GM12878 (cell line): ENCODE data around the gene SATB2. TPM values are rescaled to one million over a fixed set of nuclear protein-coding genes. Genes with fewer than 3 reads are reported as not detected.

ENCODE experiments used
- ATAC-seq: fragments of 200-7000 bp; cut with Tn5 transposase; 3 replicates; pipeline ENCODE4 v1.9.1; 2020; ENCODE audit warnings: mild to moderate bottlenecking, moderate library complexity
- BruUV-seq: library from RNA; stranded (reverse); fragments of 400-500 nt; replicated peaks from 2 replicates; lab custom pipeline; 2021; lab: Mats Ljungman, UMichigan
- CTCF ChIA-PET: fragments of 300-600 bp; sonication (Branson Sonifier 250); formaldehyde crosslinking; extraction: SDS; loops from one replicate; lab custom pipeline; 2021; ENCODE audit warnings: inconsistent platforms; lab: Yijun Ruan, JAX
- POLR2A ChIA-PET: fragments of 350-600 bp; formaldehyde crosslinking; extraction: SDS; loops from one replicate; lab custom pipeline; 2021; ENCODE audit warnings: inconsistent platforms; lab: Charles Lee
- RAD21 ChIA-PET: fragments of 300-600 bp; sonication (Branson Sonifier 250); formaldehyde crosslinking; loops from one replicate; lab custom pipeline; 2023; ENCODE audit warnings: antibody characterized with exemption; ENCODE audit not compliant: unreplicated experiment; lab: Charles Lee
- SMC1A ChIA-PET: fragments of 300-600 bp; sonication (Branson Sonifier 250); formaldehyde crosslinking; loops from one replicate; lab custom pipeline; 2023; ENCODE audit not compliant: unreplicated experiment, uncharacterized antibody; lab: Charles Lee
- DNase-seq: peaks from one replicate; pipeline ENCODE4 v3.0.0-alpha.2; 2011; ENCODE audit warnings: low read depth, low spot score
- FAIRE-seq: peaks from 3 replicates; lab custom pipeline; 2011; peaks lifted over from hg19 to GRCh38; lab: Jason Lieb, UNC
- H2AFZ ChIP-seq: 2 replicates; pipeline ENCODE4 v1.6.0; 2011; ENCODE audit warnings: low read depth, low read length, control low read depth; ENCODE audit not compliant: control insufficient read depth
- H3K27ac ChIP-seq: 2 replicates; pipeline ENCODE4 v1.5.1; 2011; ENCODE audit warnings: control low read depth; ENCODE audit not compliant: control insufficient read depth, insufficient read depth
- H3K27me3 ChIP-seq, 2 experiments: replicated peaks in 1 of 2; 2 replicates each; pipeline versions ENCODE4 v1.6.0 to v1.6.1; 2011; ENCODE audit warnings: low read length in 1 of 2; ENCODE audit not compliant: control insufficient read depth in 2 of 2, insufficient read depth in 2 of 2
- H3K36me3 ChIP-seq, 2 experiments: 2 replicates each; pipeline ENCODE4 v1.5.1; 2011; ENCODE audit warnings: low read length in 1 of 2; ENCODE audit not compliant: control insufficient read depth in 2 of 2, insufficient read depth in 2 of 2
- H3K4me1 ChIP-seq: 2 replicates; pipeline ENCODE4 v1.6.1; 2011; ENCODE audit warnings: mild to moderate bottlenecking, low read length, moderate library complexity, mixed read lengths; ENCODE audit not compliant: control insufficient read depth, insufficient read depth
- H3K4me2 ChIP-seq: 2 replicates; pipeline ENCODE4 v1.6.0; 2011; ENCODE audit warnings: control low read depth; ENCODE audit not compliant: control insufficient read depth, insufficient read depth
- H3K4me3 ChIP-seq: fragments of 200-600 bp; sonication (generic); 2 replicates; pipeline ENCODE4 v1.5.1; 2016
- H3K79me2 ChIP-seq: 2 replicates; pipeline ENCODE4 v1.6.0; 2011; ENCODE audit warnings: low read length; ENCODE audit not compliant: control insufficient read depth, insufficient read depth
- H3K9ac ChIP-seq: 2 replicates; pipeline ENCODE4 v1.8.0; 2011; ENCODE audit warnings: low read length, control low read depth, mixed read lengths; ENCODE audit not compliant: control insufficient read depth, insufficient read depth
- H3K9me3 ChIP-seq: replicated peaks from 3 replicates; pipeline ENCODE4 v1.5.1; 2011; ENCODE audit warnings: mild to moderate bottlenecking, low read length; ENCODE audit not compliant: control insufficient read depth, insufficient read depth
- H4K20me1 ChIP-seq: 2 replicates; pipeline ENCODE4 v1.6.0; 2011; ENCODE audit not compliant: control insufficient read depth, insufficient read depth
- E2F8 ChIP-seq: fragments of 450-650 bp; IDR thresholded peaks from 2 replicates; pipeline ENCODE4 v1.6.1; 2018; ENCODE audit warnings: mild to moderate bottlenecking, low read depth, moderate library complexity; ENCODE audit not compliant: partially characterized antibody
- ETV6 ChIP-seq, 2 experiments: fragments of 450-650 bp in 1 of 2; IDR thresholded peaks in 1 of 2; conservative IDR thresholded peaks in 1 of 2; 2 replicates each; pipeline ENCODE4 v1.6.1; 2014; ENCODE audit warnings: antibody characterized with exemption in 1 of 2, borderline replicate concordance in 1 of 2, low read depth in 1 of 2, mild to moderate bottlenecking in 1 of 2, moderate library complexity in 1 of 2
- NBN ChIP-seq: fragments of 450-650 bp; IDR thresholded peaks from 2 replicates; pipeline ENCODE4 v1.6.1; 2016
- PBX3 ChIP-seq: IDR thresholded peaks from 2 replicates; pipeline ENCODE4 v1.6.1; 2011; ENCODE audit warnings: mild to moderate bottlenecking, low read depth, low read length, moderate library complexity; ENCODE audit not compliant: insufficient replicate concordance
- RAD21 ChIP-seq: IDR thresholded peaks from 2 replicates; pipeline ENCODE4 v1.6.1; 2011; ENCODE audit warnings: mild to moderate bottlenecking, low read depth, low read length, moderate library complexity; ENCODE audit not compliant: insufficient read depth
- REST ChIP-seq: IDR thresholded peaks from 2 replicates; pipeline ENCODE4 v1.6.1; 2012; ENCODE audit warnings: mild to moderate bottlenecking, low read depth, low read length
- SMC3 ChIP-seq: IDR thresholded peaks from 2 replicates; pipeline ENCODE4 v1.6.1; 2011; ENCODE audit warnings: low read length, improper control_type of control experiment, borderline replicate concordance
- ZNF207 ChIP-seq: fragments of 450-650 bp; IDR thresholded peaks from 2 replicates; pipeline ENCODE4 v1.6.1; 2014; ENCODE audit warnings: antibody characterized with exemption, mild to moderate bottlenecking, borderline replicate concordance
- ZNF217 ChIP-seq: fragments of 450-650 bp; IDR thresholded peaks from 2 replicates; pipeline ENCODE4 v1.6.1; 2017; ENCODE audit warnings: antibody characterized with exemption, mild to moderate bottlenecking
- ZNF622 ChIP-seq: fragments of 450-650 bp; IDR thresholded peaks from 2 replicates; pipeline ENCODE4 v1.6.1; 2017; ENCODE audit warnings: mild to moderate bottlenecking, inconsistent platforms
- WGBS: methylation state at CpG from one replicate; pipeline ENCODE4 v1.1.6; 2016; ENCODE audit warnings: low lambda C conversion rate; ENCODE audit not compliant: insufficient replicate concordance, insufficient coverage; ENCODE audit errors: missing lambda C conversion rate; 5-methylcytosine and 5-hydroxymethylcytosine counted together
- in situ Hi-C: fragments of 300-500 bp; cut with MboI; formaldehyde crosslinking; loops from 9 replicates; pipeline ENCODE4 v1.14.3; 2018; ENCODE audit warnings: mixed read lengths
- intact Hi-C: fragments of 100-400 bp; cut with micrococcal nuclease; formaldehyde crosslinking; loops from one replicate; pipeline ENCODE4 v1.14.2; 2022; ENCODE audit not compliant: unreplicated experiment
- polyA plus RNA-seq, 11 experiments: library from polyadenylated mRNA; depleted of rRNA in 4 of 11; unstranded in 6 of 11; stranded (reverse) in 5 of 11; fragments of >200 nt; fragmentation: Nextera tagmentation in 4 of 11; fragmentation: Illumina TruSeq in 1 of 11; extraction: Ambion mirVana in 4 of 11; extraction: Trizol in 1 of 11; gene quantifications; 1 replicate in 1 of 11; 2 replicates in 10 of 11; pipeline versions ENCODE4 v1.2.1 to v1.2.3, GENCODE V29; 2011 to 2016; ENCODE audit warnings: inconsistent platforms in 2 of 11, missing spikeins in 2 of 11, low read depth in 1 of 11
- total RNA-seq, 4 experiments: library from RNA; depleted of rRNA in 3 of 4; stranded (reverse); fragments of >200 nt in 3 of 4; fragmentation: Illumina TruSeq in 1 of 4; extraction: Trizol in 1 of 4; gene quantifications; 2 replicates each; pipeline versions ENCODE4 v1.2.1 to v1.2.3, GENCODE V29; 2013 to 2021

Gene SATB2
- total and polyA plus RNA-seq, 10 of the 15 experiments (the other 5 are each of a cell fraction or from before 2014, with no cell fraction given) = 0.03 to 0.56 (median 0.08) TPM; not detected in 3

- TF ChIP-seq REST (no peak), PBX3 (no peak)
Measured at GRCh38 chr2:199446996-199447576, 10.7 kb downstream of the SATB2 start (continued).

GRCh38 chr2:199444749-199445148 is 13.0 kb downstream of the SATB2 start:
- Histone ChIP-seq H3K4me1 (no peaks in the 10 kb centered on the region), H3K9me3 (no peaks in the 10 kb centered on the region), H3K4me2 (no peak overlapping the region), H3K27me3 (no peaks in the 10 kb centered on the region; a peak in 1 of 4 replicates), H3K36me3 (no peaks in the 10 kb centered on the region), H4K20me1 (no peaks in the 10 kb centered on the region), H3K79me2 (no peaks in the 10 kb centered on the region), H2AFZ (no peak overlapping the region)
- WGBS = 38% methylated on average over 4 of the region's 4 CpGs
- in situ Hi-C loops = no loop called here
- ChIA-PET POLR2A (no interaction called here), RAD21 (no interaction called here), CTCF (interaction anchor here (0.7 to 1.0 kb wide), 2 partner anchors 295 to 973 kb away, joined by 3 read pairs; no protein-coding TSS in a partner anchor), SMC1A (interaction anchor here (0.9 to 1.3 kb wide), 2 partner anchors 21 to 22 kb away, joined by 3 read pairs; no protein-coding TSS in a partner anchor)
- ATAC-seq = no peak
- no TSS peak for BruUV-seq
- no peak for DNase-seq
- no peak for FAIRE-seq
- TF ChIP-seq RAD21 (no peak), E2F8 (no peak), SMC3 (no peak), ETV6 (conservative IDR thresholded peaks at IDR 0.05 in 1 of 2, IDR thresholded peaks at IDR 0.05 in 1 of 2; ENCODE audit: borderline replicate concordance in 1 of 2, low read depth in 1 of 2) (no peak), ZNF217 (no peak), NBN (no peak), ZNF622 (no peak), ZNF207 (no peak)
- TF ChIP-seq, all 136 proteins: peak for 0
- no peak overlapping the region for H3K4me3 ChIP-seq
- no peak overlapping the region for H3K9ac ChIP-seq
- intact Hi-C loops = no loop called here
- H3K27ac ChIP-seq = no peak overlapping the region
